Stimulated activated CD4-positive, alpha-beta T cell treated with anti-CD3 and anti-CD28 coated beads, Interleukin-2, amount 100 ng/mL, for 24 hours (primary cell): ENCODE measurements around the gene REXO1.

ENCODE experiments used
- DNase-seq, 2 donors: peaks; one replicate each; pipeline ENCODE4 v3.0.0-alpha.2; 2020

REXO1 gene

DNA sequence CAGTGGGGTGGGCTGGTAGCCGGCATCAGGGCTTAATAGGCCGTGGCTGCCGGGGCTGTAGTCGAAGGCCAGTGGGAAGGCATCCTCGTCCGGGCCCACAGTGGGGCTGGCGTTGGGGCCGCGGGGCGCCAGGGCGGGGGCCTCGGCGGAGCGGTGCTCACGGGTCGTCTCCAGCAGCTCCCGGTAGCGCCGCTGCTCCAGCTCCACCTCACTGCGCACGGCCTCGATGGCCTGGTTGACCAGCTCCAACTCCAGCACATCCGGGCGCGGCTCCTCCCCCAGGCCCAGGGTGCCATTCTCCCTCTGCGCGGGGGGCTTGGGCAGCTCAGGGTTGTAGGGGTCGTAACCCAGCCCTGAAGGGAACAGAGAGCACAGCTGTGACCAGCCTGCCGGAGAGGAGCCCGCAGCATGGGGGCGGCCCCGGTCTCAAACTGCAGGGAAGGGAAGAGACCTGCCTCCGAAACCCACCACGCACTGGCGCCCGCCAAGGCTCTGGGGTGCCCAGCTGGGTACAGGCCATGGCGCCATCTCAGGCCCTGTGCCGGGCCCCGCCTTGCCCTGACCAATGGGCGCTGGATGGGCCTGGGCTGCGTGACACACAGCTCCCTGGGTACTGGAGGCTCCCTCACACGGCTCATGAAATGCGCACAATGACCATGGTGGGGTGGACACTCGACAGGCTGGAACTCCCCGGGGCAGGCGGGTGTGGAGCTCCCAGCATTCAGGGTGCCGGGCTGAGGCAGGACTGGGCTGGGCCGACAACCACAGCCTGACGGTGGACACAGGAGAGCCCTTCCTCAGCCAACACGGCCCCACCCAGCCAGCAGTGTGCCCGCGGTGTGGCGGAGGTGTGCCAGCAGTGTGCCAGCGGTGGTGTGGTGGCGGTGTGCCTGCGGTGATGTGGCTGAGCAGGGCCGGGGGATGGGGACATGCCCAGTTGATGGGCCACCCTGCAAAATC lies 19.7 kb downstream of the REXO1 start:
- DNase-seq = no peak

DNA sequence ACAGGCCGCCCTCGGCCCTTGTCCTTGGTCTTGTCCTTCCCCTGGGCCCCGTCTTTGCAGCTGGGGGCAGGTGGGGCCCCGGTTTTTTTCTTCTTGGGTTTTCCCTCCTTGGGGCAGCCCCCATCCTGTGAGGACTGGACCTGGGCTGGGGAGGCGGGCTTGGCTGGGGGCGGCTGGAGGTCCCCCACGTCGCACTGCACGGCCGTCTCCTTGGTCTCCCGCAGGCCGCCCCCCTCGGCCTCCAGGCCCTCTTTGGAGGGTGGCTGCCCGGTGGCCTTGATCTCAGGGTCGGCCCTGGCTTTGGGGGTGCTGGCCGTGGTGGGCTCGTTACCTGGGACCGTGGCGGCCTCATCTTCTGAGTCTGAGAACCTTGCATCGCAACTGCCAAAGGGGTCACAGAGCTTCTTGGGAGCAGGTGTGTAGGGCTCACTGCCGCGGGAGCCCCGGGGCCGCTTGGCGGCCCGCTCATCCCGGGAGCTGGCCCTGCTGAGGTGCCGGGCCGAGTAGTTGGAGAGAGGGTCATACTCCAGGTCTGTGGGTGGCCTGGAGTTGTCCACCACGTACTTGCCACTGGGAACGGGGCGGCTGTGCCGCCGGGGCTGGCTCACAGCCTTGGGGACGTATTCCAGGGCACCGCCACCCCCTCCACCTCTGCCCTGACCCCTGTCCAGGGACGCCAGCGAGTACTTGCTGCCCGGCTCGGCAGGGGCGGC lies 20.6 kb downstream of the REXO1 start:
- no peak for DNase-seq

DNA sequence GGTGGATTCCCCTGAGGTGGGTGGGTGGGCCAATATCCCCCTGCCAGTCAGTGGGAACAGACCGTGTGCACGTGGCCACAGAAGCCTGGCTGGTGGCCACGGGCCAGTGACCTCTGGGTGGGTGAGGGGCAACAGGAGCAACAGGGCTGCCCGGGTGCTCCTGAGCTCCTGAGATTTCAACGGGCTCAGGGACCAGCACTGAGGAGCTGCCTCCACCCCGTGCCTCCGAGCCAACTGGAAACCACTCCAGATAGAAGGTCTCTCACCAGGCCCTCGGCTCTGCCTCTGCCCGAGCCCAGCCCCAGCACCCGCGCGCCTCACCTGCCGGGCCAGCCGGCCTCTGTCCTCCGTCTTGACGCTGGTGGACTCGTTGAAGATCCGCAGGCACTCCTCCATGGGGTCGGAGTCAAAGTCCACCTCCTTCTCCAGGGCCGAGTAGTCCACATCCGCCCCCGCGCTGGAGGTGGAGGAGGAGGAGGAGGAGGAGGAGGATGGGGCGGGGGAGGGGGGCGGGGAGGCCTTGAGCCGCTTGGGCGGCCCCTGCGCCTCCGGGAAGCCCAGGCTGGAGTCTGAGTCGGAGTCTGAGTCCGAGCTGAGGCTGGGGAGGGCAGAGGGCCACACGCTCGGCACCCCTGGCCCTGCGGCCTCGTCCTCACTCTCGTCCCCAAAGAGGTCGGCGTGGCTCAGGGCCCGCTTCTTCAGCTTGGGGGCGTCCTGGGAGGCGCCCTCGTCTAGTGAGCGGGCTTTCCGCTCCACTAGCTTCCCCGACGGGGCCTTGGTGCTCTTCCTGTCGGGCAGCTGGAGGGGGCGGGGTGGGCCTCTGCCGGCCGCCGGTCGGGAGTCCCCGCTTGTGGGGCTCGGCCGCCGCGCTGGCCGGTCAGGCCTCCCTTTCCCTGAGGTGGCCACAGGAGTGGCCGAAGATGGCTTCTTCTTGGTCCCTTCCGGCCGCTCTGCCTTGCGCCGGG lies 21.4 kb downstream of the REXO1 start:
- no peak for DNase-seq

DNA sequence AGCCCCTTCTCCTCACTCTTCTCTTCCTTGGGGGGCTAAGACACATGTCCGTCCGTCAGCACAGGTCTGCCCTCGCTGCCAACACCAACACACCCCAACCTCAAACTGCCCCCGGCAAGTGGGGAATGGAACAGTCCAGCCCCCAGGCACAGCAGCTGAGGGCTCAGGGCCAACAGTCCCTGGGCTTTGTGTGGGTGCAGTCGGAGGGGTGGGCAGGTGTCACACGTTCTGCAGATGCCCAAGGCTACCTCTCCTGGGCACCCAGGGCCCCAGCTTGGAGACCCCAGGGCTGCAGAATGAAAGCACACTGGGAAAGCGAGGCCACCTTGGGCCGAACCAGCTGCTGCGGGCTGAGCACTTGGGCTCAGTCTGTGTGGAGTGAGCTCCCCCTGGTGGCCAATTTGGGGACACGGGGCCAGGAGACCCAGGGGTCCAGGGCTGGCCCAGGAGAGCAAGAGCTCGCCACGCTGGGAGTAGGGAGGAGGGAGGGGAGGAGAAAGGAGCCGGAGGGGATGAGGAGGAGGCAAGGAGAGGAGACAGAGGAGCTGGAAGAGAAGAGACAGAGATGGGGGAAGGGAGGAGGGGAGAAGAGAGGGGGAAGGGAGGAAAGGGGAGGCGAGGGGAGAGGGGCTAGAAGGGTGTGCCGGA lies 22.2 kb downstream of the REXO1 start:
- peak; percentile 81 to 85 for DNase-seq

DNA sequence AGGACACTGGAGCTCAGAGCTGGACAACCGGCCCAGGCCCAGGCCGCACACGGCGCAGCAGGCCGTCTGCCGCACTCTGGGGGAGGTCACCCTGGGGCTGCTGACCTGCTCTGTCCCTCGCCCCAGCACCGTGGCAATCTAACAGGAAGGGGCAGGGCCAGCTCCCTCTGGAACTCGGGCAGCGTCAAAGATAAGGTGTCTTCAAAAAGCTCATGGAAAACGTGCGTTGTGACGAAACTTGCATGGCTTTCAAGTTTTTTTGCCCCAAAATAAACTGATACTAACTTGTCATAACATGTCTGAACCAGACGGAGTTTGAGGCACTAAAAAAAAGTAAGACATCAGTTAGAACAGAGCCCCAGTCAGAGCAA lies 24.0 kb downstream of the REXO1 start:
- no peak for DNase-seq

DNA sequence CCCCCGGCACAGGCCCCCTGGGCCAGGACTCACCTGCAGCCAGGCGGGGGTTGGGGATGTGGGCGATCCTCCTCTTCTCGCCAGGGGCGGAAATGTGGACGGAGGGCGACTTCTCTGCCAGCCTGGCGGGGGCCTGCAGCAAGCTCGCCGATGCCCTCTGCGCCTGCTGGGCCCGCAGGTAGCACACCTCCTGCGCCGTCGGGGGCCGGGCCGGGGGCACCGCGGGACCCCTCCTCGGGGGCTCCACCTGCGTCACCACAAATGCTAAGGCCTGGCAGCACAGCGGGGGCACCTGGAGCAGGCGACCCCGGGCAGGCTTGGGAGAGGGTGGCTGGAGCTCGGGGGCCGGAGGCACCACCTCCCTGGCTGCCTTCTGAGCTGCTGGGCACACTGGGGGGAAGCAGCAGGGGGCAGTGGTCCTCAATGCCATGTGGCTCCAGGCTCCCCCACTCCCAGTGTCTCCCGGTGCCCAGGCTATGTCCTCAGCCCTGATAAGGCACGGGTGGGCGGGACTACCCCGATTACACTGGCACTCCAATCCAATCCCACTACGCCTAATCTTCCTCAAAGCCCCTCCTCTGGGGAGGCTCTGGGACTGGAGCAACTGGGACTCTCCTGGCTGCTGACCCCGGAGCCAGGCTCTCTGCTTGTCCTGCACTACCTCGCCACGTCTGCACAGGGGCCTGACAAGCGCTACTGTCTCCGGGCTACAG lies 24.6 kb downstream of the REXO1 start:
- no peak for DNase-seq

DNA sequence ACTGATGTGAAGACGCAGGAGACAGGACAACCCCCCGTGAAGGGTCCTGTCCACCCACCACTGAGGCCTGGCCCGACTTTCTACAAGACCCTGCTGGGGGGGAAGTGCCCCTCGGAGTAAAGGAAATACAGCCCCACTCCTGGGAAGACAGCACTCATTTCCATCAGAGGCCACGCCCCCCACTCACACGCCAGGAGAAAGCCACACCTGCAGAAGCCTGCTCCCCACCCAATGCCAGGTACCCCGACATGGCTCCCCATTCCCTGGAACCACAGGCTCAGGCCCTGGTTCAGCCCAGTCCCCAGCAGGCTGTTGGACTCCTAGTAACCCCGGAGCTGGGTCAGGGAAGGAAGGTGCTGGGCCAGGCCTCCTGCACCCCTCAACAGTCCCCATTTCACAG lies 25.3 kb downstream of the REXO1 start:
- no peak for DNase-seq

DNA sequence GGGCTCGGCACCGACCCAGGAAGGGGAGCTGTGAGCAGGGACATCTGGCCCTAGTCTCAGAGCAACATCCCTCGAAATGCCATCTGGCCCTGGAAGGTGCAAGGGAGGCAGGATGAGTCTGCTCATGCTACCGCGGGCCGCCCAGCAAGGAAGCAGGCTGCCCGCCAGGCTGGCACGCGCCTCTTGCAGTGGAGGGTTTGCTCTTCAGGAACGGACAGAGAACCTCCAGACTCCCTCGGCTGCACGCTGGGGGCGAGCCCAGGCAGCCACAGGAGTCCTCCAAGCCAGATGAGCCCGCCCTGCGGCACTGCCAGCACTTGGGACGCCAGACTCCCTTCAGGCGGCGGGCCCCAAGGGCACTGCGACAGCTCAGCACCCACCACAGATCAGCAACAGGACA lies 26.1 kb downstream of the REXO1 start:
- no peak for DNase-seq

DNA sequence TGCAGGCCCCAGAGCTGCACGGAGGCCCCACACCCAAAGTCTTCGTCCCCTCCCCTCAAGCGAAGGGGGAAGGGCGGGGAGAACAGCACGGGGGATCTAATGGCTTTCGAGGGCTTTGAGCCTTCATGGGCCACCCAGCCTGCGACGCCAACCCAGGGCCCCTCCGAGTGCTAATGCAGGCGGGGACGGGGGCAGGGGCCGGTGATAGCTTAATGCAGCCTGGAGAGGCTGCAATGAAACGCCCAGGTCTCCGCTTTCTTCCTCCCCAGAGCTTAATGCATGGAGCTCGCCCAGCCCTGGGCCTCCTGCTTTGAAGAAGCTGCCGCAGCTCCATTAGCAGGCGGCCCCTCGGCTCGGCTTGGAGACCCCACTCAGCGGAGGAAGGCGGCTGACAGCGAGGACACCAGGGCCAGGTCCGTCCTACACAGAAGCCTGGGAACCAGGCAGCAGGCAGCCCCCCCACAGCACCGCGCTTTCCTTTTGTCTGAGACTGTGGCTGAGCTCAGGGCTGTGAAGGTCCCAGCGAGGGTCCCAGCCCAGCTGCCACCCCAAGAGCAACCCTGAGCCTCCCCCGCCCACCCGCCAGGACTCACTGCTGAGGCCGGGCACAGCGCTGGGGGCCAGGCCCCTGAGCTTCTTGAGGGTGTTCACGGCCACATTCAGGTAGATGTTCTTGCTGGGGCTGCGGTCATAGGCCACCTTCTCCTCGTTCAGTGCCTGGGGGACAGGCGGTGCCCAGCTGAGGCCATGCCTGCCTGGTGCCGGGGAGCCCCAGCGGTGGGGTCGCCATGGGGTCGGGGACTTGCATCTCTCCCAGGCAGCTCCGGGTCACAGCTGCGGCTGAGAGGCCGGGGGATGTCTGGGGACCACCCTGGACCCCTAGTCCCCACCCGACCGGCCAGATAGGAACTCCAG lies 28.7 kb downstream of the REXO1 start:
- no peak for DNase-seq

DNA sequence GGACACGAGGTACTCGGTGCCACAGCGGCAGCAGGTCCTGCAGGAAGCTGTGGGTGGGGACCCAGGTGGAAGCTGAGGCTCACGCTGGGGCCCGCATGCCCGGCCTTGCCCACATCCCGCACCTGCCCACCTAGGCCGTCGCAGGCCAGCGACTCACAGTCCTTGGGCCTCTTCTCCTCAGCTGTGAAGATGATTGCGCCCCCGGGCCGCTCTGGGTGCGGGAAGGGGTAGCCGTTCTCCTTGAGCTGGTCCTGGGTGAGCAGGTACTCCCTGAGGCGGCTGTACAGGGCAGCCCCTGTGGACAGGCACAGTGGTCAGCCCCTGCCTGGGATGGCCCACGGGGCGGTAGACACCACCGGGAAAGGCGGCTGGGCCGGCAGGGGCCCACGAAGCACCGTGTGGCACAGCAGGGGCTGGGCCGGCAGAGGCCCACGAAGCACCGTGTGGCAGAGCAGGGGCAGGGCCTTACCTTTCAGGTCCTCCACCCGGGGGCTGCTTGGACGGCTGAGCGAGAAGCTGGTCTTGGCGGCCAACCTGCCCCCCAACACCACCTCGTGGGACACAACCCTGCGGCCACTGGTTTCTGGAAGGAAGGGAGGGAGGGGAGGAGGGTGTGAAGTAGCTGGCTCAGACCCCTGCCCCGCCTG lies 29.6 kb downstream of the REXO1 start:
- DNase-seq = no peak

DNA sequence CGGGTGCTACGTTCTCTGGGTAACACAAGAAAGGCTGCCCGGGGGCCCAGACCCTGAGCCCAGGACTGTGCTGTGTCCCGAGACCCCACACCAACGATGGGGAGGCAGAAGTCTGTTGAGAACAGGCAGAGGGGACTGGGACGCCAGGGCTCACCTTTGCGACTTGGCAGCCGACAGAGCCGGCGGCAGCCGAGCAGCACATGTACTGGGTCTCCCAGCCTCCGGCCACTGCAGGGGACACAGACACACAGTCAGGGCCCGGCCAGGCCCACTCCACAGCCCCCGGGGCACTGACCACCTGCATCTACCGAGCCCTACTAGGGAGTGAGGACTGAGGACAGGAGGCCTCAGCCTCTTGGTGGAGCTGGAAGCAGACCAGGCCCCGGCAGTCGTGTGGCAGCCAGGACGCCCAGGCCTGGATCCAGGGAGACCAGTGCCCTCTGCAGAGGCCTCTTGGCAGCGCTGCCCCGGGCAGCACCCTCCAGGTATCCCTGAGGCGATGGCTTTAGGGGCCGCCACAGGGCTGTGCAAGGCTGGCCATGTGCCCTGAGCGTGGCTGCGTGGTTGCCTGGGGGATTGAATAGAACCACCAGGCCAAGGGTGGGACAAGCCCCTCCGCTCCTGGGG lies 30.6 kb downstream of the REXO1 start:
- no peak for DNase-seq

DNA sequence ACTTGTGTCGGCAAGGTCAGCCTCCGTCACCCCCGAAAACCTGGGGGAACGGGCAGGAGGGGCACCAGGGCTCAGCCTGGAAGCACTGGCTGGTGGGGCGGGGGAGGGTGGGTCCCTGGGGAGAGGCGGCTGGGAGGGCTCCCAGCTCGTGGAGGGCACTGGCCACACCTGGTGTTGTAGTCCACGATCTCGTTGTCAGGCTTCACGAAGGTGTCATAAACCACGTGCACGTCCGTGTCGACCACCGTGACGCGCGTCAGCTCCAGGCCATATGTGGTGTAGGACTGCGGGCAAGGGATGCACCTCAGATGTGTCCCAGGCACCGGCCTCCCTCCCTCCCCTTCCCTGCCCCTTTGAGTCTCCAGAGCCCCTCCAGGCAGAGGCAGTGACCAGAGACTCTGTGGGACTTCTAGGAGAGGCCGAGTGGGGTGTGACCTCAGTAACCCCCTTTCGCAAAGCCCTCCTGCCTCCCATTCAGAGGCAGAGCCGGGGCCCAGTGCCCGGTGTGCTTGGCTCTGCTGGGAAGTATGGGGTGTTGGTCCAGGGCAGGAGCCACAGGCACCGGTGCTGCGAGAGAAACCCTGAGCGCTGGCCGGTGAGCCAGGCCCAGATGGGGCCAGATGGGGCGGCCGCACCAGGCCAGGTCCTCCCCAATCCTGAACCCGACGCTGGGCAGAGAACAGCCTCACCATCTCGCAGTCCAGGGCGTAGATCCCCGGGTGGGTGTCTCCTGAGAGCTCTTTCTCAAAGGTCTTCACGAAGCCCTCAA lies 31.6 kb downstream of the REXO1 start:
- DNase-seq = no peak

DNA sequence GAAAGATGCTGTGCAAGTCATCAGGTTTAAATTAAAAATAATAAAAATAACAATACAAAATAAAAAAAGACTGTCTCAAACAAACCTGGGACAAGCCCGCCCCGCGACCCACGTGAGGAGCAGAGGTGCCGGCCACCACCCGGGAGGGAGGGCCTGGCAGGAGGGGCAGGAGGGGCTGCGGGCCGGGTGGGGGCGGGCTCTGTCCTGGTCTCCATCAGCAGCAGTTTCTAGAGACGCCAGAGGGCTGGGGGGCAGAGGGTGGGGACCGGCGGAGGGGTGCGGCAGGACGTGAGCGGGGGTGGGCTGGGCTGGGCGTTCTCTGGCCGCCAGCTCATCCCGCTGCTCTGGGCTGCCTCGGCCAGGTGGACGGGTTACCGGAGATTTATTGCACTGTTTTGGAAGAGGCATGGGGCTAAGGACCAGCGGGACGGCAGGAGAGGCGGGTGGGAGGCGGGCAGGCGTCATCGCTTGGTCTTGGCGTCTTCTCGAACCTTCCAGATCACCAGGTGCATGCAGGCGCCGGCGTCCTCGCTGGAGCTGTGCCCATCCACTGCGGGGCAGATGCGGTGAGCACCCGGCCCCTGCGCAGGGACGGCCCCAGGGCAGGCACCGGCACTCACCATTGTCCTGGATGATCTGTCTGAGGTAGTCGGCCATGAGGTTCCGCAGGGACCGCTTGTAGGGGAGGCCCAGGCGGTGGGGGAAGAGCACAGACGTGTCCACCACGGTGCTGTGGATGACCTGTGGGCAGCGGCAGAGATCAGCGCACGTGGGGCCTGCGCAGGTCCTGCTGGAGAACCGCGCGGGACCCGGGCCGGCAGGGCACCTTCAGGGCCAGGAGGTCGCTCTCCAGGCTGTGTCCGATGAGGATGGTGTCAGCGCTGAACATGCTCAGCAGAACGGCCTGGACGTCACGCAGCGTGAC lies 32.4 kb downstream of the REXO1 start:
- DNase-seq = no peak

DNA sequence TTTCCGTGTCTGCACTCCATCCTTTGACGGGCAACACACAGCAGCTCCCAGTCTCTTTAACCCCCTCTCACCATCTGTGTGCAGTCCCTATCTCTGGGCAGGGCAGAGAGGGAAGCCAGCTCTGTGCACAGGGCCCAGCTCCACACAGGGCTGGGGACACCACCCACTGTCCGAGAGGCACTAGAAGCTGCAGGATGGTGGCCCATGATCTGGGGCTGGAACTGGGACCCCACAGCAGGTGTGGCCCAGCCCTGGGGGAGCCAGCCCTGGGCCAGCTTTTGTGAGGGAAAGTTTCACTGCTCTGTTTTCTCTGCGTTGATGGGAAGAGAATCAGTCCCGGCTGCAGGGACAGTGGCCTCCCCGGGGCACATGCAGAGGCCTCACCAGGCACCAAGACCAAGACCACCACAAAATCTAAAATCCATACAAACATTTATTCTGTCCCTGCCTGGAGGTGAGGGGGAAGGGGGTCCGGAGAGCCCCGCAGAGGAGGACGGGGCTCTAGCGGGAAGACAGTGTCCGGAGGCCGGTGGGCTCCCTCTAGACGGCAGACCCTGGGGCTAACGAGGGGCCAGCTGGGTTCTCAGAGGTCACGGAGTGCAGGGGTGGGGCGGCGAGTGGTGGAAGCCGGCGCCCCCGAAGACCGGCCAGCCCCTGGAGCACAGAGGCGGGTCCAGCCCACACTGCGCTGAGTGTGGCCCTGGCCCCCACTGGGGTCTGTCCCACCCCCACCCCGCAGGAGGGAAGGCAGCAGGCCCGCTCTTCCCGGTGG lies 33.3 kb downstream of the REXO1 start:
- DNase-seq = no peak

DNA sequence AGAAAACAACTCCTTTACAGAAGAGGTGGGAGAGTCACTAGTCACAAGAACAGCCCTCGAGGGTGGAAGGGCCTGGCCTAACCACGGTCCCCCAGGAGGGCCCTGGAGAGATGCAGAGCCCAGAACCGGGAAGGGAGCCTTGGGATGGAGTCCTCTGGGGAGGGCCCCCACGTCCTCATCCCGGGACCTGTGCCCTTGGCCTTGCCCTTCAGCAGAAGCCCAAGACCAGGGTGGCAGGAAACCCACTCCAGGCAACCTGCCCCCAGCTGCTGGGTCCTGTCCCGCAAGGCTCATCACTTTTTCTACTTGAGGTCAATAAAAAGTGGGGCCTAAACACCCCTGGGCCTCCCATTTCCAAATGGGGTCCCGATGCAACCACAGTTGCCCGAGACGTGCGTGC lies 33.9 kb downstream of the REXO1 start:
- no peak for DNase-seq

DNA sequence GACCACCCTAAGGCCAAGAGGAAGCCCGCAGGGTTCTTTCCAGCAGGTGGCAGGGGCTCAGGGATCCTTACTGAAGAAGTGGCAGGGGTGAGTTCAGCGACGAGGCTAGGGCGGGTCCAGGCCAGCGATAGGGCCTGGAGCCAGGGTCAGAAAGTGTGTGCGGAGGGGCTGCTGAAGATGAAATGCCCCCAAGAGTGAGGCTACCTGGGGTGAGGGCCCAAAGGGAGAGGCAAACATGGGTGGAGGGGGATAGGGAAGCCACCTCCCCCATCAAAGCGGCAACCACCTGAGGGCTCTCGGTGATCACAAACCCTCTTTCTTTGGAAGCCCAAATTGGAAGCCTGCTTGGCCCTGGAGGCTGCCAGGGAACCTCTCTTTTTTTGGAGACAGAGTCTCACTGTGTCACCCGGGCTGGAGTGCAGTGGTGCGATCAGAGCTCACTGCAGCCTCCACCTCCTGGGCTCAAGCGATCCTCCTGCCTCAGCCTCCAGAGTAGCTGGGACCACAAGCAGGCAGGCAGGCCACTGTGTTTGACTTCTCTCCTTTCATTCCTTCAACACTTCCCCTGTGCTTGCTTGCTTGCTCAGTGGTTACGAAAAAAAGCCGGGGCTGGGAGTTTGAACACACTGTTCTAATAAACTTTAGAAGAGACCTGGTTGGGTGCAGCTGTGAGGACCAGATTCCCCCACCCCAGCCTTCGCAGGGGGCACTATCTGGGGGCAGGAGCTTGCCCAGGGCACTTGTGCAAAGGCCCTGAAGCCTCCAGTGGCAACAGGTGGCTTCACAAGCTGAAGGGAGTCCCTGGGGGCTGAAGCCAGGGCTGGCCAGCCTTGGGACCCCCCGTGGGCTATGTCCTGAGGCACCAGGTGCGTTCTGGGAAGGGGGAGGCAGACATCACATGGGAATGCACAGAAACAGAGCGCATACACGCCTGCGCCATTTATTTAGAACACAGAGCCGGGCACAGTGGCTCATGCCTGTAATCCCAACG lies 34.8 kb downstream of the REXO1 start:
- DNase-seq = no peak
